OCI-LY7 (cell line): ENCODE data around the gene EGLN2. TPM values are rescaled to one million over a fixed set of nuclear protein-coding genes. Genes with fewer than 3 reads are reported as not detected.
"Not testable (repeated sequence)": the region's sequence is repeated elsewhere in the genome, so short reads cannot be mapped to it uniquely, and the experiment has no call there.

ENCODE experiments used
- BruUV-seq: library from RNA; stranded (reverse); fragments of 400-500 nt; replicated peaks from 2 replicates; lab custom pipeline; 2021; lab: Mats Ljungman, UMichigan
- CTCF ChIA-PET: fragments of 300-600 bp; sonication (Branson Sonifier 250); formaldehyde crosslinking; loops from one replicate; lab custom pipeline; 2022; ENCODE audit warnings: antibody characterized with exemption; ENCODE audit not compliant: unreplicated experiment; lab: Charles Lee
- POLR2A ChIA-PET: fragments of 300-600 bp; sonication (Branson Sonifier 250); formaldehyde crosslinking; loops from one replicate; lab custom pipeline; 2022; ENCODE audit warnings: antibody characterized with exemption; lab: Charles Lee
- DNase-seq: peaks from one replicate; pipeline ENCODE4 v3.0.0-alpha.2; 2015; ENCODE audit warnings: low spot score
- H2AFZ ChIP-seq: fragments of 200-600 bp; sonication (generic), shearing (Covaris generic); 2 replicates; pipeline ENCODE4 v1.6.1; 2014; ENCODE audit warnings: mild to moderate bottlenecking, antibody characterized with exemption, low read length, moderate library complexity
- H3K27ac ChIP-seq: fragments of 200-600 bp; sonication (generic); 2 replicates; pipeline ENCODE4 v1.5.1; 2014; ENCODE audit warnings: mixed run types, low read depth, mild to moderate bottlenecking, moderate library complexity, low read length, inconsistent platforms; ENCODE audit not compliant: poor library complexity, severe bottlenecking
- H3K36me3 ChIP-seq: fragments of 200-600 bp; sonication (generic); 2 replicates; pipeline ENCODE4 v1.6.1; 2014; ENCODE audit warnings: mild to moderate bottlenecking, antibody characterized with exemption, low read length, moderate library complexity, mixed read lengths; ENCODE audit not compliant: insufficient read depth
- H3K4me1 ChIP-seq: fragments of 200-600 bp; sonication (generic); 2 replicates; pipeline ENCODE4 v1.5.1; 2014; ENCODE audit warnings: mild to moderate bottlenecking, low read length; ENCODE audit not compliant: insufficient read depth, poor library complexity, severe bottlenecking
- H3K4me2 ChIP-seq: fragments of 200-600 bp; sonication (generic); 2 replicates; pipeline ENCODE4 v1.6.1; 2014; ENCODE audit warnings: mild to moderate bottlenecking, low read length
- H3K4me3 ChIP-seq: fragments of 200-600 bp; sonication (generic); 2 replicates; pipeline ENCODE4 v1.5.1; 2014; ENCODE audit warnings: mild to moderate bottlenecking, low read depth, low read length; ENCODE audit not compliant: poor library complexity, severe bottlenecking
- H3K79me2 ChIP-seq: fragments of 200-600 bp; sonication (generic); 2 replicates; pipeline ENCODE4 v1.6.1; 2016; ENCODE audit warnings: low read depth, mild to moderate bottlenecking, low read length, moderate library complexity, mixed read lengths; ENCODE audit not compliant: insufficient read depth
- H3K9me2 ChIP-seq: fragments of 200-600 bp; sonication (generic); 2 replicates; pipeline ENCODE4 v1.6.1; 2016; ENCODE audit warnings: mild to moderate bottlenecking, low read length, mixed read lengths; ENCODE audit not compliant: insufficient read depth
- H3K9me3 ChIP-seq: fragments of 200-600 bp; sonication (generic); 2 replicates; pipeline ENCODE4 v1.6.1; 2014; ENCODE audit warnings: mild to moderate bottlenecking, mixed run types, low read length, mixed read lengths
- H4K20me1 ChIP-seq: fragments of 200-600 bp; sonication (generic); 2 replicates; pipeline ENCODE4 v1.6.1; 2014; ENCODE audit warnings: mild to moderate bottlenecking, antibody characterized with exemption, low read length, moderate library complexity, mixed read lengths; ENCODE audit not compliant: insufficient read depth
- CTCF ChIP-seq: fragments of 200-600 bp; sonication (generic); conservative IDR thresholded peaks from 2 replicates; pipeline ENCODE4 v1.5.1; 2014; ENCODE audit warnings: mild to moderate bottlenecking, antibody characterized with exemption, low read length, moderate library complexity, mixed read lengths
- EZH2phosphoT487 ChIP-seq: fragments of 200-600 bp; sonication (generic); IDR thresholded peaks from 2 replicates; pipeline ENCODE4 v1.6.1; 2018; ENCODE audit warnings: low read depth, borderline replicate concordance, mild to moderate bottlenecking, mixed run types, antibody characterized with exemption, low read length, moderate library complexity, mixed read lengths
- intact Hi-C: fragments of 100-400 bp; cut with micrococcal nuclease; formaldehyde crosslinking; loops from one replicate; pipeline ENCODE4 v1.10.0; 2022; ENCODE audit not compliant: unreplicated experiment
- total RNA-seq, 2 experiments: library from RNA; depleted of rRNA in 1 of 2; stranded (reverse); fragments of >200 nt in 1 of 2; shearing (Covaris generic) in 1 of 2; gene quantifications; 2 replicates each; pipeline ENCODE4 v1.2.3, GENCODE V29; 2014 to 2022

Gene EGLN2
- total RNA-seq, 2 experiments from 2014 or later, result 81.6 to 87.9 TPM

GRCh38 chr19:40813182-40813581 lies 14.2 kb downstream of the EGLN2 start:
- Histone ChIP-seq H3K4me1 (peaks cover 12% of the 10 kb centered on the region), H2AFZ (no peak overlapping the region), H3K27ac (no peak overlapping the region), H3K4me3 (no peak overlapping the region), H3K9me3 (no peaks in the 10 kb centered on the region), H3K9me2 (no peaks in the 10 kb centered on the region), H4K20me1 (no peaks in the 10 kb centered on the region), H3K4me2 (no peak overlapping the region), H3K36me3 (peaks cover 19% of the 10 kb centered on the region), H3K79me2 (no peaks in the 10 kb centered on the region)
- intact Hi-C loops, result no loop called here
- POLR2A ChIA-PET, result no interaction called here
- TF ChIP-seq CTCF (no peak), EZH2phosphoT487 (no peak)
- BruUV-seq, result no TSS peak
- CTCF ChIA-PET, result no interaction called here
- DNase-seq, result no peak

- DNase-seq, result no peak
- no peaks in the 10 kb centered on the region for H4K20me1 ChIP-seq
- ChIA-PET POLR2A (interaction anchor here (0.7 kb wide), 1 partner anchor 66 kb away, joined by 4 read pairs; no protein-coding TSS in a partner anchor), CTCF (no interaction called here)
- no peak overlapping the region for H3K4me2 ChIP-seq
- H3K4me1 ChIP-seq, result peaks cover 25% of the 10 kb centered on the region
- H3K9me3 ChIP-seq, result no peaks in the 10 kb centered on the region
- no peak overlapping the region for H3K27ac ChIP-seq
- BruUV-seq, result no TSS peak
- intact Hi-C loops, result no loop called here
- peaks cover under 1% of the 10 kb centered on the region; the same call in 1 of the 2 replicates for H3K36me3 ChIP-seq
- TF ChIP-seq CTCF (no peak), EZH2phosphoT487 (no peak)
- no peaks in the 10 kb centered on the region for H3K9me2 ChIP-seq
- no peak overlapping the region for H3K4me3 ChIP-seq
- no peak overlapping the region for H2AFZ ChIP-seq
- H3K79me2 ChIP-seq, result no peaks in the 10 kb centered on the region
Observed at GRCh38 chr19:40815223-40815622, 16.2 kb downstream of the EGLN2 start.

DNA sequence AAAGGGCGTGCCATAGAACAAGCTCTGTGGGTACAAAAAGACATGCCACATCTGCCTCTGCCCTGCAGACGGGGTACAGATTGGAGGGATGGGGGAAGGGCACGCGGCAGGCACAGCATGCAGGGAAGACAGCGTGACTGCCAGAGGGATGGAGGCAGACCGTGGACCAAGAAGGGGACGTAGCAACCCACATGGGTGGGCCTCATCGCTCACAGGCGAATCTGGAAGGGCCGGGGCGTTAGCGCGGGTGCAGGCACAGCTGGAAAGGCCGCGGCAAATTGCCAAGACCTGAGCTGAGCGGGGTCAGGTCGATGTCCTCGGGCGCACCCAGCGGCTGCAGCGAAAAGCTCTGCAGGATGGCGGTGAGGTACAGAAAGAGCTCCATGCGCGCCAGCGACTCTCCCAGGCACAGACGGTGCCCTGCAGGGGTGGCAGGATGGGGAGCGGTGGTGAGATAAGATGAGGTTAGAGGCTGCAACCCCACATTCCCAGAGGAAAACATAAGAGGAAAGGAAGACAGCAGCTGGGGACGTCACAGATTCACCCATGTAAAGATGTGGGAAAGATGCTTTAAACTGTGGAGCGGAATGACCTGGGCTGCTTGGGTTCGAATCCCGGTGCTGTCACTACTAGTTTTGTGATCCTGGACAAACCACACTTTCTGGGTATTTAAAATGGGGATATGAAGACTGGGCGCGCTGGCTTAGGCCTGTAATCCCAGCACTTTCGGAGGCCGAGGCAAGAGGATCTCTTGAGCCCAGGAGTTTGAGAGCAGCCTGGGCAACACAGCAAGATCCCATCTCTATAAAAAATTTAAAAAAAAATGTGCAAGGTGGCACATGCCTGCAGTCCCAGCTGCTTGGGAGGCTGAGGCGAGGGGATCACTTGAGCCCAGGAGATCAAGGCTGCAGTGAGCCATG lies 19.7 kb downstream of the EGLN2 start:
- DNase-seq, result peak; percentile 66
- H3K79me2 ChIP-seq, H3K27ac ChIP-seq, H3K9me2 ChIP-seq, H3K9me3 ChIP-seq, POLR2A ChIA-PET, H4K20me1 ChIP-seq, H3K36me3 ChIP-seq, BruUV-seq: not testable (repeated sequence)
- Histone ChIP-seq H3K4me1 (peaks cover 22% of the 10 kb centered on the region), H2AFZ (0 out of 2 replicates have a peak overlapping the region, but pooled peaks have one; percentile 12), H3K4me2 (peak overlapping the region; percentile 56), H3K4me3 (peak overlapping the region; percentile 27)
- CTCF ChIA-PET, result interaction anchor here (0.6 kb wide), 1 partner anchor 157 kb away, joined by 3 read pairs; no protein-coding TSS in a partner anchor
- peak; percentile 62 for TF ChIP-seq CTCF
- intact Hi-C loops, result loop anchor here (1.0 kb wide), 1 partner anchor 156 kb away; no protein-coding TSS in a partner anchor
